PC-3 (cell line): ENCODE results near the gene CLDN9.
A peak's percentile ranks its signal among the peaks of the same experiment; 100 is the strongest.

Source experiments
- EZH2 ChIP-seq: fragments of 300-600 bp; sonication (generic); IDR thresholded peaks from one replicate; pipeline ENCODE4 v1.6.1; 2017; ENCODE audit warnings: antibody characterized with exemption, mild to moderate bottlenecking, low read length; ENCODE audit not compliant: unreplicated experiment
- TF ChIP-seq, protein P1 (sequence below): fragments of 300-600 bp; sonication (generic); conservative IDR thresholded peaks from 2 replicates; pipeline ENCODE4 v1.5.1; 2017; ENCODE audit warnings: antibody characterized with exemption, low read depth, mild to moderate bottlenecking, low read length

DNA sequence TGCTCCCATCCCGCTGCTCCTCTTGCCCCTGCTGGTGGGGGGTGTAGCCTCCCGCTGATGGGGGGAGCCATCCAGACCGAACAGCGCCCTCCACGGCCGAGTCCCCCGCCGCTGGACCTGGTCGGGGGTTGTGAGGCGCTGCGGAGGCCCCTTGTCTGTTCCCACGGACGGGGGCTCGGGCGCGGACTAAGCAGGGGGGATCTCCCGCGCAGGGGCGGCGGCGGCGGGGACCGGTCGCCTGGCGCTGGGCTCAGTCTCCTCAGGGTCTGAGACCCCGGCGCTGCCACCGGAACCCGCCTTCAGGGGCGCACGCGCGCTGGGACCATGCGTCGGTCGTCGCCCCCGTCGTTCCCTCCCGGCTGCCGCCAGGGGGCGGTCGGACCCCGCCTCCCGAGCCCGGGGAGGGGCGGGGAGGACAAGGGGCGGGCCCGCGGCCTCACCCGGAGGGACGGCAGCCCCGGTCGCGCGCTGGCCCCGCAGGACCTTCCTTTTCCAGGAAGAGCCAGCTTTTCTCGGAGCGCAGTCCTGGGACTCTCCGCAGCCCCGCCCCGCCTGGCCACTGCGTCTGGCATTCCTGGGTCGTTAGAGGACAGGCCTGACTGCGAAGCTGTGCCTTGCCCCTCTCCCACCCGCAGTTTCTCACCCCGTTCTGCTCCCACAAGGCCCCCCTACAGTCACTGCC is 46.5 kb downstream of the CLDN9 start:
- TF ChIP-seq, protein P1, sequence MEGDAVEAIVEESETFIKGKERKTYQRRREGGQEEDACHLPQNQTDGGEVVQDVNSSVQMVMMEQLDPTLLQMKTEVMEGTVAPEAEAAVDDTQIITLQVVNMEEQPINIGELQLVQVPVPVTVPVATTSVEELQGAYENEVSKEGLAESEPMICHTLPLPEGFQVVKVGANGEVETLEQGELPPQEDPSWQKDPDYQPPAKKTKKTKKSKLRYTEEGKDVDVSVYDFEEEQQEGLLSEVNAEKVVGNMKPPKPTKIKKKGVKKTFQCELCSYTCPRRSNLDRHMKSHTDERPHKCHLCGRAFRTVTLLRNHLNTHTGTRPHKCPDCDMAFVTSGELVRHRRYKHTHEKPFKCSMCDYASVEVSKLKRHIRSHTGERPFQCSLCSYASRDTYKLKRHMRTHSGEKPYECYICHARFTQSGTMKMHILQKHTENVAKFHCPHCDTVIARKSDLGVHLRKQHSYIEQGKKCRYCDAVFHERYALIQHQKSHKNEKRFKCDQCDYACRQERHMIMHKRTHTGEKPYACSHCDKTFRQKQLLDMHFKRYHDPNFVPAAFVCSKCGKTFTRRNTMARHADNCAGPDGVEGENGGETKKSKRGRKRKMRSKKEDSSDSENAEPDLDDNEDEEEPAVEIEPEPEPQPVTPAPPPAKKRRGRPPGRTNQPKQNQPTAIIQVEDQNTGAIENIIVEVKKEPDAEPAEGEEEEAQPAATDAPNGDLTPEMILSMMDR, result peak; percentile 62
- no peak for TF ChIP-seq EZH2
